Muscle layer of duodenum (tissue), 2 donors: ENCODE data around the gene NPLOC4.

Experiments
- H3K27ac ChIP-seq: one replicate; pipeline ENCODE4 v1.7.0; 2013; ENCODE audit warnings: mild to moderate bottlenecking, low read length
- H3K27me3 ChIP-seq: one replicate; pipeline ENCODE4 v1.7.0; 2013; ENCODE audit warnings: low read depth, mild to moderate bottlenecking, control low read depth, low read length
- H3K36me3 ChIP-seq, 2 donors: one replicate each; pipeline ENCODE4 v1.7.0; 2013; ENCODE audit warnings: low read length in 2 of 2, control low read depth in 1 of 2, mild to moderate bottlenecking in 1 of 2; ENCODE audit not compliant: insufficient read depth in 2 of 2, control insufficient read depth in 1 of 2
- H3K4me1 ChIP-seq, 2 donors: one replicate each; pipeline ENCODE4 v1.7.0; 2013; ENCODE audit warnings: low read length in 2 of 2, mild to moderate bottlenecking in 2 of 2, control low read depth in 1 of 2, moderate library complexity in 1 of 2; ENCODE audit not compliant: insufficient read depth in 2 of 2, control insufficient read depth in 1 of 2
- H3K4me3 ChIP-seq, 2 donors: one replicate each; pipeline ENCODE4 v1.7.0; 2013; ENCODE audit warnings: low read length in 2 of 2, low read depth in 1 of 2, mild to moderate bottlenecking in 1 of 2
- H3K9me3 ChIP-seq, 2 donors: one replicate each; pipeline ENCODE4 v1.7.0; 2013; ENCODE audit warnings: low read length in 2 of 2, control low read depth in 1 of 2, mild to moderate bottlenecking in 1 of 2; ENCODE audit not compliant: control insufficient read depth in 1 of 2
- donor health status: healthy.

The NPLOC4 gene

GRCh38 chr17:81511804-81512561, 124.9 kb downstream of the NPLOC4 start:
- Histone ChIP-seq H3K27me3 (no peaks in the 10 kb centered on the region), H3K36me3 (peaks cover 31 to 37% of the 10 kb centered on the region in 2 donors), H3K4me3 (peak overlapping the region; percentile 94 to 100), H3K4me1 (peaks cover 4 to 30% of the 10 kb centered on the region in 2 donors), H3K9me3 (no peaks in the 10 kb centered on the region), H3K27ac (peak overlapping the region; percentile 70)

GRCh38 chr17:81511554-81511803, 125.4 kb downstream of the NPLOC4 start:
- Histone ChIP-seq H3K36me3 (peaks cover 31 to 37% of the 10 kb centered on the region in 2 donors), H3K4me1 (peaks cover 4 to 25% of the 10 kb centered on the region in 2 donors), H3K4me3 (peak overlapping the region; percentile 94 to 100), H3K9me3 (no peaks in the 10 kb centered on the region), H3K27me3 (no peaks in the 10 kb centered on the region), H3K27ac (peak overlapping the region; percentile 70)

GRCh38 chr17:81510785-81511553, 125.9 kb downstream of the NPLOC4 start:
- H3K4me3 ChIP-seq = peak overlapping the region; percentile 94 to 100
- peaks cover 31 to 37% of the 10 kb centered on the region in 2 donors for H3K36me3 ChIP-seq
- peaks cover 1 to 20% of the 10 kb centered on the region in 2 donors for H3K4me1 ChIP-seq
- no peaks in the 10 kb centered on the region for H3K9me3 ChIP-seq
- peak overlapping the region; percentile 70 for H3K27ac ChIP-seq
- no peaks in the 10 kb centered on the region for H3K27me3 ChIP-seq

GRCh38 chr17:81509972-81510784, 126.7 kb downstream of the NPLOC4 start:
- peak overlapping the region; percentile 70 for H3K27ac ChIP-seq
- peaks cover 31 to 37% of the 10 kb centered on the region in 2 donors for H3K36me3 ChIP-seq
- no peaks in the 10 kb centered on the region for H3K9me3 ChIP-seq
- peaks cover 0 to 12% of the 10 kb centered on the region in 2 donors for H3K4me1 ChIP-seq
- H3K4me3 ChIP-seq = peak overlapping the region; percentile 94 to 100
- no peaks in the 10 kb centered on the region for H3K27me3 ChIP-seq

GRCh38 chr17:81509207-81509971, 127.5 kb downstream of the NPLOC4 start:
- no peaks in the 10 kb centered on the region for H3K9me3 ChIP-seq
- H3K36me3 ChIP-seq = peaks cover 31 to 37% of the 10 kb centered on the region in 2 donors
- peak overlapping the region; percentile 94 to 100 for H3K4me3 ChIP-seq
- peak overlapping the region; percentile 70 for H3K27ac ChIP-seq
- no peaks in the 10 kb centered on the region for H3K27me3 ChIP-seq
- peaks cover 0 to 12% of the 10 kb centered on the region in 2 donors for H3K4me1 ChIP-seq

- no peaks in the 10 kb centered on the region for H3K27me3 ChIP-seq
- H3K4me1 ChIP-seq = peaks cover 0 to 12% of the 10 kb centered on the region in 2 donors
- peaks cover 31 to 37% of the 10 kb centered on the region in 2 donors for H3K36me3 ChIP-seq
- H3K9me3 ChIP-seq = no peaks in the 10 kb centered on the region
- H3K27ac ChIP-seq = peak overlapping the region; percentile 70
- peak overlapping the region; percentile 94 to 100 for H3K4me3 ChIP-seq
Observed at GRCh38 chr17:81508639-81509206, 128.2 kb downstream of the NPLOC4 start.
